Tibial artery (tissue), 4 donors: ENCODE measurements around the gene NTM.

Source experiments
- DNase-seq, 2 donors: peaks; one replicate each; pipeline ENCODE4 v3.0.0-alpha.2; 2019
- H3K27ac ChIP-seq, 2 donors: fragments of 200-600 bp; sonication (generic) in 1 of 2; 1 replicate in 1 of 2; 2 replicates in 1 of 2; pipeline ENCODE4 v1.5.1; 2018 to 2019; ENCODE audit warnings: mild to moderate bottlenecking in 1 of 2
- H3K27me3 ChIP-seq, 2 donors: fragments of 200-600 bp; sonication (generic) in 1 of 2; one replicate each; pipeline versions ENCODE4 v1.5.1 to v1.6.0; 2016 to 2019
- H3K36me3 ChIP-seq, 3 donors: fragments of 200-600 bp; sonication (generic) in 2 of 3; one replicate each; pipeline ENCODE4 v1.5.1; 2016 to 2019; ENCODE audit warnings: mild to moderate bottlenecking in 2 of 3
- H3K4me1 ChIP-seq, 4 donors: fragments of 200-600 bp; sonication (generic) in 2 of 4; 1 replicate in 3 of 4; 2 replicates in 1 of 4; pipeline ENCODE4 v1.5.1; 2016 to 2019
- H3K4me3 ChIP-seq, 2 donors: fragments of 200-600 bp; sonication (generic) in 1 of 2; 1 replicate in 1 of 2; 2 replicates in 1 of 2; pipeline ENCODE4 v1.5.1; 2018 to 2019; ENCODE audit warnings: mild to moderate bottlenecking in 2 of 2
- H3K9me3 ChIP-seq, 3 donors: fragments of 200-600 bp; sonication (generic) in 1 of 3; one replicate each; pipeline ENCODE4 v1.5.1; 2016 to 2019
- CTCF ChIP-seq, 2 experiments: fragments of 200-600 bp in 1 of 2; fragments of 450-650 bp in 1 of 2; IDR thresholded peaks; one replicate each; pipeline ENCODE4 v1.5.1; 2017 to 2019; ENCODE audit warnings: antibody characterized with exemption in 2 of 2, mild to moderate bottlenecking in 1 of 2, moderate library complexity in 1 of 2
- intact Hi-C: fragments of 100-400 bp; cut with DNase I; formaldehyde crosslinking; loops from one replicate; pipeline ENCODE4 v1.15.0; 2023; ENCODE audit warnings: low total_unique reads

Gene NTM

DNA sequence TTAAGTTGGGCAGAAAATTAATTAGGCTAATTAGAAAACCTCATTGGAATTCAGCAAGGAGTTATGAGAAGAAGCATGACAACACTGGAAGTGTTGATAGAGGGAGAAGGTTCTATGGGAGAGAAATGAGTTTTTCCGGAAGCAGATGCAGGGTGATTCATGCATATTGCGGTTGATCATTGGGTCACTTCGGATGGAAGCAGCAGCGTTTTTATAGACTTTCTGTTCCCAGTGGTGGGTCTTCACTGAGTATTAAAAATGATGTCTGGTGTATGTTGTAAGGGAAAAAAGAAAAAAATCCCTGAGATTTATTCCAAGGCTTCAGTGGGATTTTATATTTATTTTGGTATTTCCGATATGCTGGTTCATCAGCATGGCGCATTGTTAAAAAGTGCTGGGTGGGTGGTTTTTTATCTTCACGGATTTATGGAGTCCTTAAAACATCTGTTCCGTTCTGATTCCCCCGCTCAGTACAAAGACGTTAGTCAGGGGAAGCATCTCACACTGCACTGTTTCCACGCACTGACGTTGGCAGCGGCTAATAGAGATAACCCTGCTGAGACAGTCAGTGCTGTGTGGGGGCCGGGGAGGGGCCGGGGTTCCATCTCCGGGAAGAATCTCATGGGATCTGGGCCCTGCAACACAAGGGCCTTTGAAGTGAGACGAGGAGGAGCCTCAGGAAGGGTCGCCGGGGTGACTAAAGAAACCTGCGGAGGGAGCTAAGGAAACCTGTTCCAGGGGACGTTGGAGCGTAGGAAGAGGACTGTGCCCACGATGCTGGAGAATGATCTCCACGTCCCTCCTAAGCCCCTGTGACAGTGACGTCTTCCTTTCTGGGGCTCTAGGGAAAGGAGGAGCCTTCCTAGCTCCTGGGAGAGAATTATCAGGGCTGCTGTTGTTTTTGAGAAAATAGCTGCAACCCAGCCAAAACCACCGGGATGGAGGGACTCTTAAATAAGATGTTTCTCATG lies 390.0 kb downstream of the NTM start:
- Histone ChIP-seq H3K9me3 (no peaks in the 10 kb centered on the region), H3K36me3 (no peaks in the 10 kb centered on the region), H3K4me3 (peak overlapping the region in 1 of 2 donors; percentile 7), H3K4me1 (peaks cover 0 to 2% (median 0%) of the 10 kb centered on the region in 4 donors), H3K27ac (no peak overlapping the region), H3K27me3 (peaks cover 0 to 17% of the 10 kb centered on the region in 2 donors)
- intact Hi-C loops, result no loop called here
- TF ChIP-seq CTCF (IDR thresholded peaks at IDR 0.05), result no peak
- DNase-seq, result no peak

- Histone ChIP-seq H3K9me3 (no peaks in the 10 kb centered on the region), H3K27ac (no peak overlapping the region), H3K36me3 (no peaks in the 10 kb centered on the region), H3K27me3 (peaks cover 0 to 21% of the 10 kb centered on the region in 2 donors), H3K4me3 (no peak overlapping the region), H3K4me1 (peaks cover 0 to 2% (median 0%) of the 10 kb centered on the region in 4 donors)
- intact Hi-C loops, result no loop called here
- DNase-seq, result no peak
- no peak for TF ChIP-seq CTCF (IDR thresholded peaks at IDR 0.05)
Measured at GRCh38 chr11:131762346-131763110, 392.1 kb downstream of the NTM start.

DNA sequence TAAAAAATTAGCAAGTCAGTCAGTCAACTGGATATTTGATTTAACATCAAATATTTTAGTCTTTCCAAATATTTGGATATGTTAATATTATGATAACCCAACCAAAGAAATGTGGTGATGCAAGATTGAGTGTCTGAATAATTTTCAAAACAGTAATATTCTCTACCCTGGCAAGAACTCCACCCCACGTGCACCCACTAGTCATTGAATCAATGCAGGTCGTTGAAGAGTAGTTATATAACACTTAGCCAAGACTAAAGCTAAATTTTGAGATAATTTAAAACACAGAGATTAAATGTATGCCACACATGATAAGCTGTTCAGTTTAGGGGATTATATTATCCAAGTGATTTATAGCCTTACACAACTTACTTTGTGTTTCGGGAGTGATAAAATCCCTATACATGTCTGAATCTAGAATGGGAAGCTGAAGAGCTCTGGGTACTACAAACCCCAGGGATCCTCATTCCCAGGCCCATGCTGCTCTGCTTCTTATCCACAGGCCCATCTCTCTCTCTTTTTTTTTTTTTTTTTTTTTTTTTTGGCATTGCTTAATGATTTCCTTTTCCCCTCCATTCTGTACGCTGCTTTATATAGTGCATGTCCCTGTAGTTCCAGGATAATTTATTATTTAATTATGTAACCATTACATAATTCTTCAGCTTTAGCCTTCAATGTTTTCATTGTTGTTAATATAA lies 392.9 kb downstream of the NTM start:
- H3K27ac ChIP-seq, result no peak overlapping the region
- DNase-seq, result no peak
- H3K4me1 ChIP-seq, result peaks cover 0 to 2% (median 0%) of the 10 kb centered on the region in 4 donors
- peaks cover 0 to 21% of the 10 kb centered on the region in 2 donors for H3K27me3 ChIP-seq
- no peak for TF ChIP-seq CTCF (IDR thresholded peaks at IDR 0.05)
- intact Hi-C loops, result no loop called here
- H3K4me3 ChIP-seq, result no peak overlapping the region
- no peaks in the 10 kb centered on the region for H3K36me3 ChIP-seq
- no peaks in the 10 kb centered on the region for H3K9me3 ChIP-seq

GRCh38 chr11:131764126-131764525 lies 393.7 kb downstream of the NTM start:
- no peak overlapping the region for H3K4me3 ChIP-seq
- H3K27ac ChIP-seq, result no peak overlapping the region
- H3K9me3 ChIP-seq, result no peaks in the 10 kb centered on the region
- H3K27me3 ChIP-seq, result peaks cover 0 to 21% of the 10 kb centered on the region in 2 donors
- no peaks in the 10 kb centered on the region for H3K36me3 ChIP-seq
- no peak for DNase-seq
- intact Hi-C loops, result no loop called here
- peaks cover 0 to 2% (median 0%) of the 10 kb centered on the region in 4 donors for H3K4me1 ChIP-seq
- no peak for TF ChIP-seq CTCF (IDR thresholded peaks at IDR 0.05)

GRCh38 chr11:131764649-131765048 lies 394.2 kb downstream of the NTM start:
- intact Hi-C loops, result no loop called here
- DNase-seq, result no peak

More at GRCh38 chr11:131764649-131765048, 394.2 kb downstream of the NTM start:
- peaks cover 0 to 21% of the 10 kb centered on the region in 2 donors for H3K27me3 ChIP-seq
- TF ChIP-seq CTCF (IDR thresholded peaks at IDR 0.05), result no peak
- peaks cover 0 to 2% (median 0%) of the 10 kb centered on the region in 4 donors for H3K4me1 ChIP-seq
- H3K27ac ChIP-seq, result no peak overlapping the region
- H3K36me3 ChIP-seq, result no peaks in the 10 kb centered on the region
- H3K4me3 ChIP-seq, result no peak overlapping the region
- H3K9me3 ChIP-seq, result no peaks in the 10 kb centered on the region
